Ishikawa (cell line): ENCODE data around the gene CRYAB.

Experiments used
- YY1 ChIP-seq: IDR thresholded peaks from 2 replicates; pipeline ENCODE4 v1.6.1; 2012; ENCODE audit warnings: low read depth
- TF ChIP-seq, protein P1 (sequence below): IDR thresholded peaks from 2 replicates; pipeline ENCODE4 v1.6.1; 2012

DNA sequence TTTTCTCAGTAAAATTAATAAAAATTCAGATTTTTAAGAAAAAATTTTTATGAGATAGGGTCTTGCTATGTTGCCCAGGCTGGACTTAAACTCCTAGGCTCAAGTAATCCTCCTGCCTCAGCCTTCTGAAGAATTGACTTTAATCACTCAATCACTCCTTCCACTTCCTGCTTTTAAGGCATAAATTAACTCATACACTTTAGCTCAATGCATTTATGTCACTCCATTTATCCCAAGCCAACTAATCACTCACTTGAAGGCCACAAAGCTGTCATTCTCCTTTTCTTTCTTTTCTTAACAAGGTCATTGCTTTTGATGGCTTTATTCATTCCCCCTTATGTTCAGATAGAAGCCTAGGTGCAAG, 41.1 kb downstream of the CRYAB start:
- TF ChIP-seq YY1 = no peak
- TF ChIP-seq, protein P1, sequence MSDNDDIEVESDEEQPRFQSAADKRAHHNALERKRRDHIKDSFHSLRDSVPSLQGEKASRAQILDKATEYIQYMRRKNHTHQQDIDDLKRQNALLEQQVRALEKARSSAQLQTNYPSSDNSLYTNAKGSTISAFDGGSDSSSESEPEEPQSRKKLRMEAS = no peak
